OCI-LY3 (cell line): Measurements from ENCODE around the gene TBPL2.

Experiments used
- EZH2phosphoT487 ChIP-seq: fragments of 200-600 bp; shearing (Covaris generic); IDR thresholded peaks from 2 replicates; pipeline ENCODE4 v1.6.1; 2018; ENCODE audit warnings: antibody characterized with exemption, mixed run types, low read depth
- TF ChIP-seq, protein P1 (sequence below): fragments of 200-600, 300-600 bp; sonication (generic); IDR thresholded peaks from 2 replicates; pipeline ENCODE4 v1.5.1; 2014; ENCODE audit warnings: antibody characterized with exemption, low read length, low read depth

- TF ChIP-seq, protein P1, sequence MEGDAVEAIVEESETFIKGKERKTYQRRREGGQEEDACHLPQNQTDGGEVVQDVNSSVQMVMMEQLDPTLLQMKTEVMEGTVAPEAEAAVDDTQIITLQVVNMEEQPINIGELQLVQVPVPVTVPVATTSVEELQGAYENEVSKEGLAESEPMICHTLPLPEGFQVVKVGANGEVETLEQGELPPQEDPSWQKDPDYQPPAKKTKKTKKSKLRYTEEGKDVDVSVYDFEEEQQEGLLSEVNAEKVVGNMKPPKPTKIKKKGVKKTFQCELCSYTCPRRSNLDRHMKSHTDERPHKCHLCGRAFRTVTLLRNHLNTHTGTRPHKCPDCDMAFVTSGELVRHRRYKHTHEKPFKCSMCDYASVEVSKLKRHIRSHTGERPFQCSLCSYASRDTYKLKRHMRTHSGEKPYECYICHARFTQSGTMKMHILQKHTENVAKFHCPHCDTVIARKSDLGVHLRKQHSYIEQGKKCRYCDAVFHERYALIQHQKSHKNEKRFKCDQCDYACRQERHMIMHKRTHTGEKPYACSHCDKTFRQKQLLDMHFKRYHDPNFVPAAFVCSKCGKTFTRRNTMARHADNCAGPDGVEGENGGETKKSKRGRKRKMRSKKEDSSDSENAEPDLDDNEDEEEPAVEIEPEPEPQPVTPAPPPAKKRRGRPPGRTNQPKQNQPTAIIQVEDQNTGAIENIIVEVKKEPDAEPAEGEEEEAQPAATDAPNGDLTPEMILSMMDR, result no peak
- no peak for TF ChIP-seq EZH2phosphoT487
These were observed 10.1 kb upstream of the TBPL2 start for GRCh38 chr14:55450539-55450938.
